Nephron (organoid): ENCODE data around the gene NUDT3.
"Not testable (repeated sequence)": the region's sequence is repeated elsewhere in the genome, so short reads cannot be mapped to it uniquely, and the experiment has no call there.

ENCODE experiments used
- H3K27ac Mint-ChIP-seq, 3 experiments: 2 replicates each; pipeline ENCODE4 v1.8.0; 2020; ENCODE audit warnings: mixed read lengths in 3 of 3, mild to moderate bottlenecking in 2 of 3, moderate library complexity in 1 of 3
- H3K27me3 Mint-ChIP-seq: 2 replicates; pipeline ENCODE4 v1.8.0; 2021; ENCODE audit warnings: low read depth, mild to moderate bottlenecking, moderate library complexity, mixed read lengths
- H3K36me3 Mint-ChIP-seq: 2 replicates; pipeline ENCODE4 v1.8.0; 2020; ENCODE audit warnings: low read depth, mixed read lengths
- H3K4me1 Mint-ChIP-seq: 2 replicates; pipeline ENCODE4 v1.8.0; 2020; ENCODE audit warnings: mixed read lengths
- H3K4me3 Mint-ChIP-seq, 3 experiments: 2 replicates each; pipeline ENCODE4 v1.8.0; 2020; ENCODE audit warnings: mild to moderate bottlenecking in 3 of 3, mixed read lengths in 3 of 3, moderate library complexity in 2 of 3
- H3K9me3 Mint-ChIP-seq: 2 replicates; pipeline ENCODE4 v1.8.0; 2020; ENCODE audit warnings: mixed read lengths
- TF ChIP-seq, protein P1 (sequence below), 3 experiments: fragments of 200-600 bp; sonication (generic); IDR thresholded peaks; one replicate each; pipeline ENCODE4 v1.5.0; 2021; ENCODE audit warnings: antibody characterized with exemption in 3 of 3; ENCODE audit not compliant: unreplicated experiment in 3 of 3

The NUDT3 gene

DNA sequence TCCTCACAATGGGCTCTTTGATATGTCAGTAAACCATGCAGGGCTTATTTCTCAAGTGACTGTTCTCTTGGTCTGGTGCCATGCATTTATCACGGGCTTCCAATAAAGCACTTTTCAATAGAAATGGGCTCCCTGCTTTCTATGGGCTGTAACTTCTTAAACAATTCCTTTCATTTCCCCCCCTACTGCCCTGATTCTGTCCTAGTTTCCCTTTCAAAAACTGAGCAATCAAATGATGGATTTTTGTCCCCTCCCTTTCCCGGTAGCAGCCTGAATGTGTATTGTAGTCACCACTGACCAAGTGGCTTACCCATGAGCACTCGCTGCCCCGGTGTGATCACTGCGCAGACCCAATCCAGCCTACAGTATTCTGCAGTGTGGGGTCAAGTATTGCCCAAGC lies 19.5 kb upstream of the NUDT3 start:
- no peak overlapping the region for H3K27ac Mint-ChIP-seq
- H3K36me3 Mint-ChIP-seq = peaks cover 32% of the 10 kb centered on the region
- peaks cover 8% of the 10 kb centered on the region for H3K4me1 Mint-ChIP-seq
- H3K9me3 Mint-ChIP-seq = no peaks in the 10 kb centered on the region
- TF ChIP-seq, protein P1, sequence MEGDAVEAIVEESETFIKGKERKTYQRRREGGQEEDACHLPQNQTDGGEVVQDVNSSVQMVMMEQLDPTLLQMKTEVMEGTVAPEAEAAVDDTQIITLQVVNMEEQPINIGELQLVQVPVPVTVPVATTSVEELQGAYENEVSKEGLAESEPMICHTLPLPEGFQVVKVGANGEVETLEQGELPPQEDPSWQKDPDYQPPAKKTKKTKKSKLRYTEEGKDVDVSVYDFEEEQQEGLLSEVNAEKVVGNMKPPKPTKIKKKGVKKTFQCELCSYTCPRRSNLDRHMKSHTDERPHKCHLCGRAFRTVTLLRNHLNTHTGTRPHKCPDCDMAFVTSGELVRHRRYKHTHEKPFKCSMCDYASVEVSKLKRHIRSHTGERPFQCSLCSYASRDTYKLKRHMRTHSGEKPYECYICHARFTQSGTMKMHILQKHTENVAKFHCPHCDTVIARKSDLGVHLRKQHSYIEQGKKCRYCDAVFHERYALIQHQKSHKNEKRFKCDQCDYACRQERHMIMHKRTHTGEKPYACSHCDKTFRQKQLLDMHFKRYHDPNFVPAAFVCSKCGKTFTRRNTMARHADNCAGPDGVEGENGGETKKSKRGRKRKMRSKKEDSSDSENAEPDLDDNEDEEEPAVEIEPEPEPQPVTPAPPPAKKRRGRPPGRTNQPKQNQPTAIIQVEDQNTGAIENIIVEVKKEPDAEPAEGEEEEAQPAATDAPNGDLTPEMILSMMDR (IDR thresholded peaks at IDR 0.05; ENCODE audit: unreplicated experiment in 3 of 3) = no peak
- no peak overlapping the region for H3K4me3 Mint-ChIP-seq
- H3K27me3 Mint-ChIP-seq = no peaks in the 10 kb centered on the region

DNA sequence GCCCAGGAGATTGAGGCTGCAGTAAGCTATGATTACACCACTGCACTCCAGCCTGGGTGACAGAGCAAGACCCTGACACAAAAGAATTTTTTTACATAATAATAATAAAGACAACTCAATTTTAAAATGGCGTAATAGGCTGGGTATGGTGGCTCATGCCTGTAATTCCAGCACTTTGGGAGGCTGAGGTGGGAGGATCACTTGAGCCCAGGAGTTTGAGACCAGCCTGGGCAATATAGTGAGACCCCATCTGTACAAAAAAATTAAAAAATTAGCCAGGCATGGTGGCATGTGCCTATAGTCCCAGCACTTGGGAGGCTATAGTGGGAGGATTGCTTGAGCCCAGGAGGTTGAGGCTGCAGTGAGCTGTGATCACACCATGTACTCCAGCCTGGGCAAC lies 15.4 kb upstream of the NUDT3 start:
- H3K4me3 Mint-ChIP-seq, H3K9me3 Mint-ChIP-seq, H3K27ac Mint-ChIP-seq, H3K36me3 Mint-ChIP-seq, H3K4me1 Mint-ChIP-seq, H3K27me3 Mint-ChIP-seq: not testable (repeated sequence)

DNA sequence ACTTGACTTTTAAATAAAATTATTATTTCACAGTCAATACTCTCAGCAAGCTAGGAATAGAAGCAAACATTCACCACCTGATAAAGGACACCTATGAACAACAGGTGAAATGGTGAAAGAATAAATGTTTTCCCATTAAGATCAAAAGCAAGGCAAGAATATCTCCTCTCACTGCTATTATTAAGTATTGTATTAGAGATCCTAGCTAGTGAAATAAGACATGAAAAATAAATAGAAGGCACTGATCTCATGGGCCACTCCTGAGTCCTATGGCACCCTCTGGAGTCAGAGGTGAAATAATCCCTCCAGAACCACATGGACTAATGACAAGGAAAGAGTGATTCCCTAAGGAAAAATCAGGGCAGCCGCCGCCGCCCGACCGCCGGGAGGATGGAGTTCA lies 4.0 kb upstream of the NUDT3 start:
- Mint-ChIP-seq H3K4me1 (peaks cover 8% of the 10 kb centered on the region), H3K27me3 (peaks cover 3% of the 10 kb centered on the region), H3K36me3 (peaks cover 12% of the 10 kb centered on the region), H3K27ac (no peak overlapping the region), H3K4me3 (no peak overlapping the region), H3K9me3 (peaks cover 12% of the 10 kb centered on the region)
- TF ChIP-seq, protein P1 (IDR thresholded peaks at IDR 0.05; ENCODE audit: unreplicated experiment in 3 of 3) = no peak

DNA sequence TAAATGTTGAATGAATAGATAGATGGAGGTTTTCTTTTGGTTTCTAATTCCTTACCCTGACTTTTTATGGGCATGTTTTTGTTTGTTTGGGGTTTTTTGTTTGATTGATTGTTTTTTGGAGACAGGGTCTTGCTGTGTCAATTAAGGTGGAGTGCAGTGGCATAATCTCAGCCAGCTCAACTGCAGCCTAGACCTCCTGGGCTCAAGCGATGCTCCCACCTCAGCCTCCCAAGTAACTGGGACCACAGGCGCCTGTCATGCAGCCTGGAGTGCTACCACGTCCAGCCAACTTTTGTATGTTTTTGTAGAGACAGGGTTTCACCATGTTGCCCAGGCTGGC lies 1.5 kb upstream of the NUDT3 start:
- H3K27ac Mint-ChIP-seq = peak overlapping the region in 2 of 3 experiments; percentile 44 to 56
- peaks cover 12% of the 10 kb centered on the region for H3K36me3 Mint-ChIP-seq
- H3K4me1 Mint-ChIP-seq = peaks cover 13% of the 10 kb centered on the region
- peaks cover 12% of the 10 kb centered on the region for H3K9me3 Mint-ChIP-seq
- H3K4me3 Mint-ChIP-seq = peak overlapping the region; percentile 68 to 83 (median 81)
- TF ChIP-seq, protein P1 (IDR thresholded peaks at IDR 0.05; ENCODE audit: unreplicated experiment in 3 of 3) = no peak
- H3K27me3 Mint-ChIP-seq = peaks cover 3% of the 10 kb centered on the region

DNA sequence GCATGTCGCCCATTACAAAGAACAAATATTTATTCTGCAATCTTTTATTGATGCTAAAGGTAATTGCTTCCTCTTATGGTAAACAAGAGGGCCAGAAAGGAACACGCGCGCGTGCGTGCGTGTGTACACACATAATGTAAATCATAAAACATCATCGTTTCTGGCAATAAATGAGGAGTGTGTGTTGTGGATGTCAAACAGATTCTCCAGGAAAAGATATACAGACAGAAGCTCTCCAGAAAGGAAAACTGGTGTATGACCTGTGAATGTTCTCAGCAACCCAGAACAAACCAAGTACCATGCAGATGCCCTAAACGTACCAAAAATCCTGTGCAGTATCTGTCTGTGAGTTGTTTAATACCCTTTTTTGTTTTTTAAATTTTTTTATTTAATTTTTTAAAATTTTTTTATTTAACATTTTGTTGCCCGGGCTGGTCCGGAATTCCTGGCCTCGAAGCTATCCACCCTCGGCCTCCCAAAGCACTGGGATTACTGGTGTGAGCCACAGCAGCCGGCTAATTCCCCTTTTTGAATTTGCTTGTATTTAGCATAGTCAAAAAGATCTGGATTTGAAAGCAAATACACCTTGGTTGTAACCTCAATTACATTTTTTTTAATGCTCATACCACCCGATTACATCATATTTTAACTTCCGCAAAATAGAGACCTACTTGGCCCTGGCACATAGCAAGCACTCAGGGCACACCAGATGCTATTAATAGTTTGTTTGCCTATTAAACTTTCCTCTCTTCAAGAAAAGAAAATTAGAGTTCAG lies 909 bp upstream of the NUDT3 start:
- Mint-ChIP-seq H3K4me1 (peaks cover 19% of the 10 kb centered on the region), H3K9me3 (peaks cover 12% of the 10 kb centered on the region), H3K27me3 (peaks cover 3% of the 10 kb centered on the region), H3K36me3 (peaks cover 12% of the 10 kb centered on the region), H3K27ac (peak overlapping the region in 2 of 3 experiments; percentile 81 to 95), H3K4me3 (peak overlapping the region; percentile 68 to 96 (median 95))
- TF ChIP-seq, protein P1 (IDR thresholded peaks at IDR 0.05; ENCODE audit: unreplicated experiment in 3 of 3) = no peak

DNA sequence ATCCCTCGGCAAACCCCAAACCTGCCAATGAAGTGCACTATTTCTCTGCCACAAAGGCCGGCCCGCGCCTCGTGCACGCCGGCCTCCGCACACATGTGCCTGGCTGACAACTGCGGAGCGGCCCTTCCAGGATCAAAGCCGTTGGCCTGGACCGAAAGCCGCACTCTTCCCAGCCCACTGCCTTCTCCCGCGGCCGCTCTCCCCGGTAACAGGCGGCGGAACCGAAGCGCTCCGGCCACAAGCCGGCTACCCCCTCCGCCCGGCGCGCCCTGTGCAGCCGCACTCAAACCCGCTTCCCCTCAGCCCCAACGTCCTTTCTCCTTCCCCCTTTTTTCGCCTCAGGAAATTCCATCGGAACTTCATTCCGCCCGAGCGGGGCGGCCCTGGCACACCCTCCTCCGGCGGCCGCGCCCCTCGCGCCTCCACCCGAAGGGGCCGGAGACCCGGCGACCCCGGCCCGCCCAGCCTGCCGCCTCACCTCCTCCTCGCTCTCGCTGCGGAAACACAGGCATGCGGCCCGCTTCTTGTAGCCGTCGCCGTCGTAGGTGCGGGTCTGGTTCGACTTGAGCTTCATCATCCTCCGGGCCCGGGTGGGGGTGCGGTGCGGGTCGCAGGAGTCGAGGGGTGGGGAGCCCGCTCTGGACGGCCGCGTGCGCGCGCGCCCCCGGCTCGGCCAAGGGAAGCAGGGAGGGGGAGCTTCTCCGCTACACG lies 528 bp downstream of the NUDT3 start:
- H3K27me3 Mint-ChIP-seq = peaks cover 3% of the 10 kb centered on the region
- peaks cover 19% of the 10 kb centered on the region for H3K4me1 Mint-ChIP-seq
- H3K9me3 Mint-ChIP-seq = peaks cover 12% of the 10 kb centered on the region
- peaks cover 12% of the 10 kb centered on the region for H3K36me3 Mint-ChIP-seq
- H3K4me3 Mint-ChIP-seq = no peak overlapping the region
- no peak overlapping the region for H3K27ac Mint-ChIP-seq
- TF ChIP-seq, protein P1 (IDR thresholded peaks at IDR 0.05; ENCODE audit: unreplicated experiment in 3 of 3) = no peak
